HG02759 (cell line): ENCODE results near the gene ENOX1.

Experiments
- ATAC-seq: cut with Tn5 transposase; IDR thresholded peaks from one replicate; pipeline ENCODE4 v1.9.1; 2021; ENCODE audit warnings: mild to moderate bottlenecking, moderate library complexity; ENCODE audit not compliant: unreplicated experiment

Gene ENOX1

DNA sequence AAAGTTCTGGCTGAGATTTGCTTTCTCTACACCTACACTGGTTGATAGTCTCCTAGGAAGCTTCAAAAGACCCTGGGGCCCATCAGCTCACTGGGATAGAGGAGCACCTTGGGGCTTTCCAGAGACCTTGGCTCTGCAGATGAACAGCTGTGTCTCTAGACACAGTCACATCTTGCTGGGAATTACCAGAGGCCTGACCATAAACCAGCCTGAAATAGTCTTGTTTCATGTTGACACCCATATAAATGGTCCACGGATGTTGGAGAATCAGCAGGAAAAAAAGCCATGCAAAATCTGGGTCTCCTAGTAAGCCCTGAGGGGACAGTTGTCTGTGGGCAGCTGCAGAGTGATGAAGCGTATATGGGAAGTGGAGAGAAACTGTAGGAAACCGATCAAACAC lies 555.8 kb downstream of the ENOX1 start:
- ATAC-seq: no peak

DNA sequence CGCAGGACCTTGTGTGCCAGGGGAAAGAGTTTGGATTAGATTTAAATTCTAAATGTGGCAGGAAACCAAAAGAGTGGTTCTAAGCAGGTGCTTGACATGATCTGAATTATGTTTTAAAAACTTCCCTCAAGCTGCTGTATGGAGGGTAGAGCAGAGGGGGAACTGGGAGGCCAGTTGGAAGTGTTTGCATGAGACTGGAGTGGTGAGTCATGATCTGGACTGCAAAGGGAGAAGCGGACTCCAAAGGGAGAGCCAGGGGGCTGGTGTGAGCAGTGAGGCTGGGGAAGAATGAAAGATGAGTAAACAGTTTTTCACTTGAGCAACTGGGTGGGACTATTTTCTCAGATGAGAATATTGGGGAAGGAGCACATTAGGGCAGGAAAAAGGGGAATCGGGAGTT lies 557.3 kb downstream of the ENOX1 start:
- ATAC-seq: no peak

DNA sequence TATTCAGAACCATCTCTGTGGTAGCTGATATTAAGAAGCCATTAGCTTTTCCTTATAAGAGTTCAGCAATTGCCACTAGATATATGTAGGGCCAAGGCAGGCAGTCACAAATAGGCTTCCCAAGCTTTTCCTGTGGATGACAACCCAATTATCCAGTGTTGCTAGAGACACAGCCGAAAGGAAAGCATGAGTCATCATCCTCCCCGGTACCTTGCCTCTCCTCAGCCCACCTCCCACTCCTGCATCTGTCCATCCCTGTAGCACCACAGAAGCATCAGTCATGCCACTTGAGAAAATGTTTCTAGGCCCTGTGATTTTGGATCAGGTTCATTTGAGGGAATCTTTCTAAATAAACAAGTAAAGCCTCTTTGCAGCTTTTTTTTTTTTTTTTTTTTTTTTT lies 559.1 kb downstream of the ENOX1 start:
- ATAC-seq: no peak

DNA sequence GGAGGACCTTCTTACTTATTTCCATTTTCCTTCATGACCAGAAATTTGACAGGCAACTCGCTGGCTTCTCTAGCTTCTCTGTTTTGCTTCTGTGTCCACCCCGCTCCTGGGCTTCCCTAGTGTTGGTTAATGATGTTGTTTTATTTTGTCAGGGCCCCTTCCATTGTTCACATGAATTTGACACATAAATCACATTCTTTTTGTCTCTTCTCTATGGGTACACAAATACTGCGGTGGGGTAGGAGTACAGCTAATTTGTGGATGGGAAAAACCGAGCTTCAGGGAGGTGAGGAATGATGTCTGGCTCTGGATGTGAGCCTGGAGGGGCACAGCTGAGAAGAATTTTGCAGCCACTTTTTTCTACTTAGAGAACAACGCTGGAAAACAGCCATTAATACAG lies 563.6 kb downstream of the ENOX1 start:
- ATAC-seq: no peak

DNA sequence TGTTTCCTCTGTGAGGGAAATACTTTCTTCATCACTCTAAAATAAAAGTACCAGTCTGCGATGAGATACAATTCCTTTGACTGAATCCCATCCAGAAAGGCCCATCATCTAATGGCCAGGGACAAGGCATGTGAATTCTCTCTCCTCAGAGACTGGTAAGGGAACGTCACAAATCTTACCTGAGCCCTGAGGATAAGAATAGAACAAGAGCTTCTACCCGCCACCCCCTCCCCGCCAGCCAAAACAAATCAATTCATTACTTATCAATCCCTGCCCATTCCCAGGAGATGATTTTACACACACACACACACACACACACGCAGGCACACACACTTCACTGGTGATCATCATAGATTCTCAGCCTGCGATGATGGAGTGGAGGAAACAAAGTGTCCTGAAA lies 564.7 kb downstream of the ENOX1 start:
- ATAC-seq: no peak

DNA sequence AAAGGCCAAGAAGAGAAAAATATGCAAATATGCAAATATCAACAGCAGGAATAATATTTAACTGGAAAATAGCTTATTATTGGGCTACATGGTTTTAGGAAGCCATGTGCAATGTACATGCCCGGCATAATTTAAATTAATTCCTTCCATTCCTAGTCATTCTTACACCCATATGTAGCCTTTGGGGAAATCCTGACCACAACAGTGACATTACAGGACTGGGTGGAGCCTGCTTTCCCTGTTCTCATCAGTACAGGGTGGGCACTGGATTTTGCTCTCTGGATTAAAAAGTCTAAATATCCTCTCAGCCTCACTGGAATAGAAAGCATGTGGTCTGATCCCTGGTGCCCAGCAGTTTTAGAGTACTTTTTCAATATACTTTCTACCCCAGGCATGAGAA lies 565.2 kb downstream of the ENOX1 start:
- ATAC-seq: no peak

DNA sequence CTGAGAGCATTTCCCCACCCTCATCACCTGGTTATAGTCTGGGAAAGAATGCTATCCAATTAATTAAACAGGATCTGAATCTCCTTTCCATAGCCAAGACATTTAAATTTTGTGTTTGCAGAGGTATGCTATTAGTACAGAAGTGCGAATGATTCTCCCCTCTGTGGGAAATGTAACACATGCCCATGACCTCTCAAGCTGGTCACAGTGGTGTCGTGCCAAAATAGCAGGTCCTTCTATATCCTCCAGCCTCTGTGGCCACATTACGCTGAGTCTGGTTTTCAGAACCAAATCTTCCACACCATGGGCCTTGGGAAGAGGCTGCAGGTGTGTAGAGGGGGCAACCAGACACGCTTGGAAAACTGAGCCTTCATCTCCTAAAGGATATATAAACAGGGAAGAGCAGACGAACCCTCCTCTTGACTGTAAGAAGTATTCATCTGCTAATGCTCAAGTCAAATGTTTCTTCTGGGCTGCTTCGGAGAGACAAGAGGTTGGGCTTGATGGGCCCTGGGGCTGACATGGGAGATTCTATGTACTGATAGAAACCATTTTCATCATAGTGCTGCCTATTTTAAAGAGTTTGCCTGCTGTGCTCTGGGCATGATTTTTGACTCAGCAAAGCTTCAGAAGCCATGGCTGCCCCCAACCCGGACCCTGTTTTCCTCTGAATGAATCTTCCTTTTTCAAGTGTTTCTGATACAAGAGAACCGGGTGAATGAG lies 565.7 kb downstream of the ENOX1 start:
- no peak for ATAC-seq

DNA sequence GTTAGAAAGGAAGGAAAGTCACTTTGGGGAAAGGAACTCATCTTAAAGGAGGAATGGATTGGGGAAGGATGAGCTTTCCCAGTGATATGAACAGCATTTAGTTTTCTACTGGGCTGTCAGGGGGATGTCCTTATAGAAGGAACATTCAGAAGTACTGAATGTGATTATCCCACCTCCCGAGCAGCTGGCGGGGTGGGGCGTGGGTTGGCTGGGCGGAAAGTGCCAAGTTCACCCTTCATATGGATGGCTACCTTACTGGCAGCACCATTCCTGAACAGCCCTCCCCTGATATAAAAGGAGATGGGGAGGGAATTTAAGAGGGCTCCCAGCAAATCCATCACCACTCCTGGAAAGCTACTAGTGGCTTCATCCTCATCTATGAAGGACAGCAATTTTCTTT lies 572.6 kb downstream of the ENOX1 start:
- no peak for ATAC-seq

DNA sequence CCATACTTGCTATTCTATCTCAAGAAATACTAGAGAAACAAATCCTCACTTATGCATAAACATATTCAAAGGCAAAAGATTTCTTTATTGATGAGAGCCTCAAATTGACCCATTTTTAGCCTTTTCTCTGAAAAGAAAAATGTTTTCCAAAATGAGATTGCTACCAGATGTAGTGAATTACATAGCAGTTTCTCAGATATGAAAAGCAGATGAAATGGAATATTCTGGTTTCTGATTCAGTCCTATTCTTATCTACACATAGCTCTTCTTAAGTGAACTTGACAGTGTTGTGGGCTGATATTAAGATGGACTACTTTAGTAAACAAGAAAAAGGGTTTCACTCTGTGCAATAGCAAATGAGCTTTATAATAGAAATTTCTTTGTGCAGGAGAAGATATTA lies 579.9 kb downstream of the ENOX1 start:
- no peak for ATAC-seq

DNA sequence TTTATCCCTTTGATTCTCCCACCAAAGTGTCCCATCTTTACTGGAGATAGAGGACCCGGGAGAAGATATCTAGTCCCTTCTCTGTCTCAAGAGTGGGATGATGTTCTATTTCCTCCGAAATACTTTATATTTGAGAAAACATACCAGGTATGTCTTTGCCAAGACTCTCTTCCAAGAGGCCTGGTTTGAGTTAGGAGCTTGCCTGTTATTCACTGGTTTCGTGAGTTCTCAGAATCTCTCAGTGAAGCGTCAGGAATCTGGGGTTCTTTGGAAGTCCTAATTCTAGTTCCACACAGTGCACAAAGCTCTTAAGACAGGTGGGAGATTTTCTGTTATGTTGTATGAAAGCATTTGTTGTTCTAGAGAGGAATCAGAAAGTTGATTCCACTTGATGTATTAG lies 581.4 kb downstream of the ENOX1 start:
- ATAC-seq: no peak

DNA sequence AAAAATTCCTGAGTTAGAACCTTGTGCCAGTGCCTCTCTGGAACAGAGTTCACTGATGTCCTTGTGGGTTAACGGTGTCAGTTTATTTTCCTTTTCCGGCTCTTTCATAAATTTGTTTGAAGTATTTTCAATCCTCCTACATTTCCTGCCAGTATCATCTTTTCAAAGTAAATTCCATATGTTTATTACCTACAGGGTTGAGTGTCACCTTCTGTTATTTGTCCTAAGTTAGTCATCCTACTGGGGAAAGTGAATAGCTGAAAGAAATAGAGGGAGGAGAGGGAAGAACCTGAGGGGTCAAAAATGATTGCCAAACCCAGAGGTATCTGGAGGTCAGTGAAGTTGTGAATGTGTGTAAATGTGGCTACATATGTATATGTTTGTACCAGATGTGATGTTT lies 582.2 kb downstream of the ENOX1 start:
- ATAC-seq: no peak

DNA sequence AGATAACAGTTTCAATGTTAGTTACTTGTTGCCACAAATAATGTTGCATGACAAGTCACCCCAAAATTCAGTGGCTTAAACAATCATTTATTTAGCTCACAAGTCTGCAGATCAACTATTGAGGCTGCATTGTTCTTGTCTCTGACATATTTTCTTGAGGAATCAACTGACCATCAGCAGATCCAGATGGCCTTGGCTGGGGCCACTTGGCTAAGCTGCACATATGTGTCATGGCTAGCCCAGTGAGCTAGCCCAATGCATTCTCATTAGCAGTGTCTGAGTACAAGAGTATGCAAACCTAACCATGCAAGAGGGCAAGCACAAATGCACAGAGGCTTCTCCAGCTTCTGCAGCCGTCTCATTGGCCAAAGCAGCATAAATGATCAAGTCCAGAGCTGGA lies 583.0 kb downstream of the ENOX1 start:
- no peak for ATAC-seq

DNA sequence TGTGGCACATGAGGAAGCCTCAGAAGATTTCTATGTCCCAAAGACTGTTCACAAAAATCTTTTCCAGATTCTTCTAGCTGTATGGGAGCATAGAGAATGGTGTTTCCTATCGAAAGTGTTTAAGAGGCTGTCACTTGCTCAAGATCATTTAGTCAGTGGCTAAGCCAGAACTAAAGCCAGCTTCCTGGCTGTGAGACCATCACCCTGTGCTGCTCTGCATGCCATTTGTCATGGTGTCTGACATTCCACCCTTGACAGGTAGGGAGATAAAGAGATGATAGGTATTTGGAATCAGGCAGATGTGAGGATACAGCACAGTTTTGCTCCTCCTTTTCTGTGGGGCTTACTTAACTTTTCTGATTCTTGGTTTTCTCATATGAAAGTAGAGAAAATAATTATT lies 586.0 kb downstream of the ENOX1 start:
- ATAC-seq: no peak

DNA sequence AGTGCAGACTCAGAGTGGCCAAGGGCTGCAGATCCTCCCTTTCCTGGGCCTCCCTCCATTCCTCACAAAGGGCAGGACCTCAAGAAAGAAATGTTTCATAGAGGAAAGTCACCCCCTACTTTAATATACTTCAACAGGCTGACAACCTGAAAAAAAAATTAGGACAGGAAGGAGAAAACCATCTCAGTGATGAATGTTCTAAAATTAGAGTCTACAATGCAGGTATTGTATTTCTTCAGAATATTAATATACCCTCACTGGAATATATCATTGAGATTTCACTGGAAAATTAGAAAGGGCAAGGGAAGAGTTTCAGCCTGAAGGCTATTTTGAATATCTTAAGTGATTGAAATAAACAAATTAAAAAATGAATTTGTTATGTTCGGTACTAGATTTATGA lies 586.5 kb downstream of the ENOX1 start:
- no peak for ATAC-seq

DNA sequence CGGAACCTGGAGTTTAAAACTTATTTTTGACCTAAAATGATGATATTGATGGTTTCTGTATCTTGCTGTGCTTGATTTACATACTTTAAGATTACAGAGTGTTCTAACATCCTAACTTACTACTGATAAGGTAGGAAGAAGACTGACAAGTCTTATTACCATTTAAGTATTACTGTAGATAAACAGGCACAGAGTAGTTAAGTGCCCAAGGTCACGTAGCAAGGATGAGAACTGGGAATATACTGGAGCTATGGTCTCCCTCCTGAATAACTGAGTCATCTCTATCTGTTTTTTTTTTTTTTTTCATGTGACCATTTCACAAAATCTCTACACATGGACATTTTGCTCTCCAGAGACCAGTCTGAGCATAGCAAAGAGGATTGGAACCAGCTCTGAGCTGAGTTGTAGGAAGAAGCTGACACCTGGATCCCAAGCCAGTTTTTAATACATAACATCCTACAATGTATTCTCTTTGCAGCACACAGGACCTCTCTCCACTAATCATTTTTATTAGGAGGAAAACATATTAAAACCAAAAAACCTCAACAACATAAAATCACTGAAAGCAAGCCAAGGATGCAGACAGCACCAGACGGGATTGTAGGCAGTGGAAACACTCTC lies 589.9 kb downstream of the ENOX1 start:
- no peak for ATAC-seq

DNA sequence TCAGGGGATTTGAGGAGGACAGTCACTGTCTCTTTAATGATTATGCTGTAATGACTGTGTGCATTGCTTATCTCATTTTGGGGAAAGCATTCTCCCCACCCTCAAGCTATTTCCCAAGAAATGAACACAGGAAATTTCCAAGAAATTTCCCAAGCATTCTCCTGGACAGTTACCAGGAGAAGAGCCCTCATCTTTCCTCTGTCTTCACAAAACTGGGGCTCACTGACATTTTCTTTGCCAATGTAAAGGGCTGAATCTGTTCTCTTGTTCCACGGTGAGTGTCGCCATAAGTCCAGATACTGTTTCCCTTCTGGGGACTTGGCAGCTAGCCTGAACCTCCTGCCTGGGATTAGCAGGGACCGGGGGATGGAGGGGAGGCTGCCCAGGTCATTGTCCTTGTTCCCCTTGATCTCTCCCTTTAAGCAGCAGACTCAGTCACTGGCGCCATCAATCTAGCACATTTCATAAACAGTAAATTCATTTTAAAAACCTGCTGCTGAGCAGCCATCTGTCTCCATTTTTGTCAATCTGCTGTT lies 590.6 kb downstream of the ENOX1 start:
- ATAC-seq: no peak

DNA sequence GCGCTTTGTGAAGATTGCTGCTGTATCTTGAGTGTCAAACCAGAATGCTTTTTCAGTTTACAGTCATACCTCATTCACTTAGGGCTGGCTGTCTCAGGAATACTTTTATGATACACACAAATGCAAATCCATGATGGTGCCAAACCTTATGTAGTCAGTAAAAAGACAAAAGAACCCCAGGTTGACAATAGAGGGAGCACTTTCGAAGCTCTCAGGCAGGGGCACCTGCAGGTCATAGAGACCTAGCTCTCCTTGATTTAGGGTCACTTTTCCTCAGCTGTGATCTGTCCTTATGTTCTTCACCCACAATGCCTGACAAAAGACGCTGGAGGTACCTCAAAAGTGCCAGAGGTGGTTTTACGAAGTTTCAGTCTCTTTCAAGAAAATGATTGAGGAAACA lies 591.2 kb downstream of the ENOX1 start:
- ATAC-seq: no peak

DNA sequence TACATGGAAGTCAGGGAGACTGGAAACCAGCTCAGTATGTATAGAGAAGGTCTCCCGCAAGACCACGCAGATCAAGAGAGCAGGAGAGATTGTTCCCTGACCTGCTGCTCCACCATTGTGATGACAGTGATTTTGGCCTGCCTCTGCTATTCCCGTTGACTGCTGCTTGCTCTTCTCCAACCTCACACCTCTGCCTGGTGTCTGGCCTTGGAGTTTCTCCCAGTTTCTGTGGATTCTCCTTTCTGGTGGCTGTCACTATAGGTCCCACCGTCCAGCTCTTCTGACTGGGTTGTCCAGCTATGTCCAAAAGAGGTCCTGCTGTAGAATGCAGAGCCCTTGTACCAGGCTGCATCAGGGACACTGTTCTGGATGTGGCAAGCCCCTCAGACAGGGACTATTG lies 591.7 kb downstream of the ENOX1 start:
- ATAC-seq: no peak

DNA sequence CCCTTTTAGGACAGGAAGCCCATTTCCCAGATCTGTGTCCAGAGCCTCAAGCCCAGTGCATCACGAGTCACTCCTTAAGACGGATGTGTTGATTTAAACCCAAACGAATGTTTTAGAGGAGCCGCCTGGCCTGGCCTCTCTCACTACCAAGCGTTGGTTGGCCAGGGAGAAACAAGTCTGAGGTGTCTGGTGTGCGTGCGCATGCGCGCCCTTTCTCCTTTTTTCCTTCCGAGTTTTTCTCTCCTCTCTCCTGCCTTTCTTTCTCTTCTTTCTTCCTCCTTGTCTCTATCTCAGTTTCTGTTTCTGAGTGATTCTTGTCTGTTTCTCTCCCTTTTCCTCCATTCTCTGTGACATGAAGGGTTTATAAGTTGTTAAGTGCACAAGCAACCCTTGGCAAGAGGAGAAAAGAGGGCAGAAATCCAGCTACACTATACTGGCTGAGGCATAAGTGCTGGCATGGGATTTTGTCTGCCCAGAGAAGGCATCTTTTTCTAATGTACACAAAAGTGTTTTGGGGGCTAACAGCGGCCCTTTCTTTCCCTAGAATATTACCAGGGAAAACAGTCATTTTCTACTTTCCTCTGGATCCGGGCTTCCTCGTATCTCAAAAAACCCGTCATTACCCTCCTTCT lies 592.9 kb downstream of the ENOX1 start:
- ATAC-seq: no peak

DNA sequence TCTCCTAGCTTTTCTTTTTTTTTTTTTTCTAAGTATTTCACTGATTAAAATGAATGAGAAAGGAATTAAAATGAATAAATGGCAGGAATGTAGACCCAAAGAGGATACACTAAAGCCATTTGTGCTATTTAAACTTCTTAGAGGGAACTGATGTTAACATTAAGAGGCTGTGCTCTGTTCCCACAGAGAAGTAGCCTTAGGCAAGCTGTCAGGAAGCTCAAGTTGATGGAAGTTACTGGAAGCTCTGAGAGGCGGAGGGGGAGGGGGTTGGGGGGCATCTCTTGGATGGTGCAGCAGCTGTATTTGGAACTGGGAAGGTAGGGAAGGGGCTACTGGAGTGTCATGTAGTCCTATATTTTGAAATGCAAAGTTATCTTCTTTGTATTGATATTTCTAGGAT lies 595.2 kb downstream of the ENOX1 start:
- ATAC-seq: no peak

DNA sequence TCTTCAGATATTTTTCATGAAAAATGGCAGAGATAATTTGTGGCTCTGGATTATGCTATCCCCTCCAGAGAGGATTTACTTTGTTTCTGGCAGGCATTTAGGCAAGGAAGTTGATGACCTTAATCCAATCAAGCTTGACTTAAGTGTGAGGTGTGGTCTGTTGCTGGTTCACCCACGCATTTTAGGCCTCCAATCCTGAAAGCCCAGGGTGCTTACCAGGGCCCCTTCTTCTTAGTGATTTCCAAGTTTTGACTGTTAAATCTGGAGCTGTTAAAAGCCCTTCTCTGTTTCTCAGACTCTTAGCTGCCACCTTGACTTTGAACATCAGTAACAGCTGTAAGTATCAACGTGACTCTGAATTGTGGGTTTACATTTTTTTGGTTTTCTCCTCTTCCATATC lies 601.5 kb downstream of the ENOX1 start:
- ATAC-seq: no peak

DNA sequence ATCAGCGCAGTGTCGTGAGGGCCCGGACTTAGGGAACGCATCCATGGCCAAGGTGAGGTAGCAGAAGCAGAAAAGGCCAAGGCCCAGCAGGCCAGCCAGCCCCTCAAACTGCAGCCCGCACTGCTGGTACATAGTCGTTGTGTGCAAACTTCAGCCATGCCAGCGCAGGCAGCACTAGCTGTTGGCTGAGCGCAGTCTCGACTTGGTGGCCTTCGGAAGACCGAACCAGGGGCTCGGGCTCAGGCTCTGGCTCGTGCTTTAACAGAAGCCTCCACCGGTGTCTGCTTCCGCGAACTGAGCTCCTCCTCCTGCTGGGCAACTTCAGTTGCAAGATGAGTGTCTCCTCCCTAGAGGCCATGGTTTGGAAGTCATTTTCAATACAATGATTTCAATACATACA lies 605.9 kb downstream of the ENOX1 start:
- no peak for ATAC-seq
